Nephron progenitor cell (in vitro differentiated cells): ENCODE measurements around the gene RHOH.
"Not testable (repeated sequence)": the region's sequence is repeated elsewhere in the genome, so short reads cannot be mapped to it uniquely, and the experiment has no call there.

Source experiments
- DNase-seq: peaks from one replicate; pipeline ENCODE4 v3.0.0; 2021
- H3K27ac Mint-ChIP-seq: 2 replicates; pipeline ENCODE4 v1.8.0; 2021; ENCODE audit warnings: mild to moderate bottlenecking, moderate library complexity, mixed read lengths
- H3K27me3 Mint-ChIP-seq: 2 replicates; pipeline ENCODE4 v1.8.0; 2021; ENCODE audit warnings: mild to moderate bottlenecking, low read depth, mixed read lengths; ENCODE audit not compliant: poor library complexity
- H3K36me3 Mint-ChIP-seq: 2 replicates; pipeline ENCODE4 v1.8.0; 2021; ENCODE audit warnings: low read depth, mixed read lengths
- H3K4me1 Mint-ChIP-seq: 2 replicates; pipeline ENCODE4 v1.8.0; 2021; ENCODE audit warnings: mixed read lengths
- H3K4me3 Mint-ChIP-seq: 2 replicates; pipeline ENCODE4 v1.8.0; 2021; ENCODE audit warnings: mild to moderate bottlenecking, moderate library complexity, mixed read lengths
- H3K9me3 Mint-ChIP-seq: 2 replicates; pipeline ENCODE4 v1.8.0; 2021; ENCODE audit warnings: mild to moderate bottlenecking, moderate library complexity, mixed read lengths
- TF ChIP-seq, protein P1 (sequence below): fragments of 200-600 bp; sonication (generic); IDR thresholded peaks from 2 replicates; pipeline ENCODE4 v1.5.0; 2021; ENCODE audit warnings: antibody characterized with exemption

Gene RHOH, protein sequence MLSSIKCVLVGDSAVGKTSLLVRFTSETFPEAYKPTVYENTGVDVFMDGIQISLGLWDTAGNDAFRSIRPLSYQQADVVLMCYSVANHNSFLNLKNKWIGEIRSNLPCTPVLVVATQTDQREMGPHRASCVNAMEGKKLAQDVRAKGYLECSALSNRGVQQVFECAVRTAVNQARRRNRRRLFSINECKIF

DNA sequence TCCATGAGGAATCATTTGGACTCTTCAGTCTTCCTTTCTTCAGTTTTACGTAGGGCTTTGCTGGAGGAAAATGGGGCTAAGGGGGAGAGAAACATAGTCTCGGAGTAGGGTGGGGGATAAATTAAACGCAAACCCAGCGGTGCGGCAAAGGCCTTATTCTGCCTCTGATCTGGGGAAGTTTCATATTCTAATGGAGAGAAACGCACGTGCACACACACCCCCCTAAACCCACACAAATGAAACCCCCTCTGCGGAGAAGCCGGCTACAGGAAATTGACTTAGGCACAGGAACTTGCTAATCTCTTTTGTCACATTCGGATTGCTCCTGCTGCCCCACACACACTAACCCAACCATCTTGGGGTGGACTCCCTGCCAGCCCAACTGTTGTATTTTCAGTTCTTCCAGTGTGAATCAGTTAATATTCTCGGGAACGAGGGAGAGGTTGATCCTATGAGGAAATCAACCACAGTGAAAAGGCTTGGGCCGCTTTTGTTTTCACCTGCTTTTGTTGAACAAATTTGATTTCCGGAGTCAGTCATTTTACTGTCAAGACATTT lies at the start of gene RHOH:
Gene RHOH (plus strand): TSS at position 308 of the 558 bp plus-strand sequence. CDS start 46,356 bp downstream, outside the sequence.
- TF ChIP-seq, protein P1, sequence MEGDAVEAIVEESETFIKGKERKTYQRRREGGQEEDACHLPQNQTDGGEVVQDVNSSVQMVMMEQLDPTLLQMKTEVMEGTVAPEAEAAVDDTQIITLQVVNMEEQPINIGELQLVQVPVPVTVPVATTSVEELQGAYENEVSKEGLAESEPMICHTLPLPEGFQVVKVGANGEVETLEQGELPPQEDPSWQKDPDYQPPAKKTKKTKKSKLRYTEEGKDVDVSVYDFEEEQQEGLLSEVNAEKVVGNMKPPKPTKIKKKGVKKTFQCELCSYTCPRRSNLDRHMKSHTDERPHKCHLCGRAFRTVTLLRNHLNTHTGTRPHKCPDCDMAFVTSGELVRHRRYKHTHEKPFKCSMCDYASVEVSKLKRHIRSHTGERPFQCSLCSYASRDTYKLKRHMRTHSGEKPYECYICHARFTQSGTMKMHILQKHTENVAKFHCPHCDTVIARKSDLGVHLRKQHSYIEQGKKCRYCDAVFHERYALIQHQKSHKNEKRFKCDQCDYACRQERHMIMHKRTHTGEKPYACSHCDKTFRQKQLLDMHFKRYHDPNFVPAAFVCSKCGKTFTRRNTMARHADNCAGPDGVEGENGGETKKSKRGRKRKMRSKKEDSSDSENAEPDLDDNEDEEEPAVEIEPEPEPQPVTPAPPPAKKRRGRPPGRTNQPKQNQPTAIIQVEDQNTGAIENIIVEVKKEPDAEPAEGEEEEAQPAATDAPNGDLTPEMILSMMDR, result no peak
- H3K4me3 Mint-ChIP-seq, result peak within 1 kb of the TSS; percentile 77
- H3K4me1 Mint-ChIP-seq, result peaks cover 77% of the 10 kb centered on the region

DNA sequence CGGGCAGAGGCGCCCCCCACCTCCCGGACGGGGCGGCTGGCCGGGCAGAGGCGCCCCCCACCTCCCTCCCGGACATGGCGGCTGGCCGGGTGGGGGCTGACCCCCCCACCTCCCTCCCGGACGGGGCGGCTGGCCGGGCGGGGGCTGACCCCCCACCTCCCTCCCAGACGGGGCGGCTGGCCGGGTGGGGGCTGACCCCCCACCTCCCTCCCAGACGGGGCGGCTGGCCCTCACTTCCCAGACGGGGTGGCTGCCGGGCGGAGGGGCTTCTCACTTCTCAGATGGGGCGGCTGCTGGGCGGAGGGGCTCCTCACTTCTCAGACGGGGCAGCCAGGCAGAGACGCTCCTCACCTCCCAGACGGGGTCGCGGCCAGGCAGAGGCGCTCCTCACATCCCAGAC lies 49.3 kb upstream of the RHOH start:
- not testable (repeated sequence) for H3K4me3 Mint-ChIP-seq, H3K27ac Mint-ChIP-seq, H3K27me3 Mint-ChIP-seq, H3K4me1 Mint-ChIP-seq, DNase-seq
- peaks cover 89% of the 10 kb centered on the region for H3K36me3 Mint-ChIP-seq
- peaks cover 52% of the 10 kb centered on the region for H3K9me3 Mint-ChIP-seq

More for the DNA sequence above, at the start of gene RHOH:
- Mint-ChIP-seq H3K27me3 (peaks cover 5% of the 10 kb centered on the region), H3K9me3 (no peaks in the 10 kb centered on the region), H3K36me3 (no peaks in the 10 kb centered on the region), H3K27ac (peak within 1 kb of the TSS; percentile 84)
- no peak for DNase-seq

DNA sequence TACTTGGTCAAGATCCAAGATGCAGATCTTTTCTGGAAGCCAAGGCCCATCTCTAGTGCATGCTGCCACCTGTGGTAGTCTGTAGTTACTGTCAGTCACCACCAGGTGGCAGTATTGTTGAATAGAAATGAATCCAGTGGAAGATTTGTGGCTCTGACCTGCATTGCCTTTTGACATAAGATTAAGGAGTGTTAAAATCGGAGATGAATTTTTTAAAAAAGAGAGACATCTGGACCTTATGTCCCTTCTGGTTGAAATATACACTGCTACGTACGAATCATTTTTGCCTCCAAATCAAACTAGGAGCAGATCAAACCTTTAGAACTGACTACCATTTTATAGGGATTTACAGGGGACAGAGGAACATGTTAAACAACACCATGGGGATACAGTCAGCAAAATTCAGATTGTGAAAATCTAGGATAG lies 46.9 kb upstream of the RHOH start:
- DNase-seq, result peak; percentile 31
- no peak overlapping the region for H3K4me3 Mint-ChIP-seq
- no peaks in the 10 kb centered on the region for H3K4me1 Mint-ChIP-seq
- peaks cover 78% of the 10 kb centered on the region for H3K36me3 Mint-ChIP-seq
- TF ChIP-seq, protein P1, result peak; percentile 69
- no peaks in the 10 kb centered on the region for H3K27me3 Mint-ChIP-seq
- no peak overlapping the region for H3K27ac Mint-ChIP-seq
- H3K9me3 Mint-ChIP-seq, result peaks cover 47% of the 10 kb centered on the region

DNA sequence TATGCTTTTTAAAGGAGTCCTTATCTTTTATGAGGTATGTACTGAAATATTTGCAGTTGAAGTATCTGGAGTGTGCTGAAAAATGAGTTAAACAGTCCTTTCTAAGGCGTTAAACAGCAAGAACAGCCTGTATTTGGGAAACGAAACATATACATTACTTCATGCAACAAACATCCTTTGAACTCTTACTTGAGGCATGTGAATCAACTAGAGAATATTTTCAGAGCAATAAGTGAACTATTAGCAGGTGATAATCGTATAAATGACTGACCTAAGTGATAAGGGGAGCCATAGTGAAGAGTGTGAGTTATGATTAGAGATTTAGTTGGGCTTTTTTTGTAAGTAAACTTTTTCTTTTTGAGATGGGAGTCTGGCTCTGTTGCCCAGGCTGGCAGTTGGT lies 45.9 kb upstream of the RHOH start:
- no peak for DNase-seq
- peaks cover 42% of the 10 kb centered on the region for H3K9me3 Mint-ChIP-seq
- TF ChIP-seq, protein P1, result no peak
- no peaks in the 10 kb centered on the region for H3K27me3 Mint-ChIP-seq
- no peaks in the 10 kb centered on the region for H3K4me1 Mint-ChIP-seq
- H3K27ac Mint-ChIP-seq, result no peak overlapping the region
- peaks cover 69% of the 10 kb centered on the region for H3K36me3 Mint-ChIP-seq
- H3K4me3 Mint-ChIP-seq, result no peak overlapping the region

DNA sequence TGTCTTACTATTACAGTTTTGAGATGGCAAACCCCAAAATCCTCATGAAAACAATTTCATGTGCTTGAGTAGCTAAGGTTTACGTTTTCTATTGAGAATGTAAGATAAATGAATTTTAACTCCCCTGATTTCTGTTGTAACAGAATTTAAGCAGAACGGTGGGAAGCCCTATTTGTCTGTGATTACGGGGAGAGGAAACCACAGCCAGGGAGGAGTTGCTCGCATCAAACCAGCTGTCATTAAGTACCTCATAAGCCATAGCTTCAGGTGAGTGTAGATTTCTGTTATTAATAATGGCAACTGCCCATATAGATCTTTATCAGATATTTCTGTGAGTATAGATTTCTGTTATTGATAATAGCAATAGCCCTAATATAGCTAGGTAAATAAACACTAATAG lies 44.2 kb upstream of the RHOH start:
- no peak for DNase-seq
- H3K4me3 Mint-ChIP-seq, result no peak overlapping the region
- no peaks in the 10 kb centered on the region for H3K27me3 Mint-ChIP-seq
- peaks cover 29% of the 10 kb centered on the region for H3K9me3 Mint-ChIP-seq
- H3K36me3 Mint-ChIP-seq, result peaks cover 53% of the 10 kb centered on the region
- no peak overlapping the region for H3K27ac Mint-ChIP-seq
- TF ChIP-seq, protein P1, result no peak
- no peaks in the 10 kb centered on the region for H3K4me1 Mint-ChIP-seq

DNA sequence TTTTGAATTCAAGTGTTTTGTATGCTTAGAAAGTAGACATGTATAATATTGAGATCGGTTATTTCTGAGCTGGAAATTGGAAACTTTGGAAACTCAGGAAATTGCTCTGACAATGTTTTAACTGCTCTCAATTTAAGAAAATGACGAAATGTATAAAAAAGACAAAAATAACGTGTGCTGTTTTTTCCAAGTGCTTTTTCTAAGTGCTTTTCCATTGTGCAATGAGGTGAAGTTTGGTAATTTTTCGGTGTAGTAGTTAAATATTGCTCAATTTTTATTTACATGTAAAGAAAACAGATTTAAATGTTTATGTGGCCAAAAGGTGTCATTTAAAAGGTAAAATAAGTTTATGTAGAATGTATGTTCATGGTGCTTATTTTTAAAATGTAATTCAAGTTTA lies 39.4 kb upstream of the RHOH start:
- peaks cover 42% of the 10 kb centered on the region for H3K36me3 Mint-ChIP-seq
- no peaks in the 10 kb centered on the region for H3K27me3 Mint-ChIP-seq
- H3K4me3 Mint-ChIP-seq, result no peak overlapping the region
- peaks cover 9% of the 10 kb centered on the region for H3K4me1 Mint-ChIP-seq
- no peak overlapping the region for H3K27ac Mint-ChIP-seq
- no peaks in the 10 kb centered on the region for H3K9me3 Mint-ChIP-seq
- TF ChIP-seq, protein P1, result no peak
- DNase-seq, result no peak
